ENCODE data around the gene ATXN1. TPM values are rescaled to one million over a fixed set of nuclear protein-coding genes. Genes with fewer than 3 reads are reported as not detected.
A peak's percentile ranks its signal among the peaks of the same experiment; 100 is the strongest.

The ATXN1 gene
- total RNA-seq, 1 donor from 2014 or later, result 71.2 TPM

- no peak for TF ChIP-seq CTCF (IDR thresholded peaks at IDR 0.05)
- DNase-seq (no peak), ATAC-seq (no peak)
- H3K27me3 ChIP-seq, result no peaks in the 10 kb centered on the region
- intact Hi-C loops (cut with DNase I), result no loop called here
- no peak overlapping the region for H3K27ac ChIP-seq
- H3K9me3 ChIP-seq, result no peaks in the 10 kb centered on the region
- H3K36me3 ChIP-seq, result no peaks in the 10 kb centered on the region
- peaks cover 15% of the 10 kb centered on the region for H3K4me1 ChIP-seq
- H3K4me3 ChIP-seq, result no peak overlapping the region
Observed at GRCh38 chr6:16496991-16497801, 264.1 kb downstream of the ATXN1 start.

- no peaks in the 10 kb centered on the region for H3K36me3 ChIP-seq
- H3K9me3 ChIP-seq, result no peaks in the 10 kb centered on the region
- H3K27ac ChIP-seq, result no peak overlapping the region
- H3K27me3 ChIP-seq, result no peaks in the 10 kb centered on the region
- no peak for TF ChIP-seq CTCF (IDR thresholded peaks at IDR 0.05)
- ATAC-seq (no peak), DNase-seq (no peak)
- peaks cover 15% of the 10 kb centered on the region for H3K4me1 ChIP-seq
- H3K4me3 ChIP-seq, result no peak overlapping the region
- intact Hi-C loops (cut with DNase I), result no loop called here
Observed at GRCh38 chr6:16496210-16496609, 265.1 kb downstream of the ATXN1 start.

GRCh38 chr6:16494793-16495192, 266.5 kb downstream of the ATXN1 start:
- no peak for DNase-seq
- Histone ChIP-seq H3K4me3 (no peak overlapping the region), H3K36me3 (no peaks in the 10 kb centered on the region), H3K27me3 (no peaks in the 10 kb centered on the region), H3K27ac (no peak overlapping the region), H3K9me3 (no peaks in the 10 kb centered on the region), H3K4me1 (peaks cover 15% of the 10 kb centered on the region)
- TF ChIP-seq CTCF (IDR thresholded peaks at IDR 0.05), result no peak
- ATAC-seq, result peak; percentile 39
- intact Hi-C loops (cut with DNase I), result no loop called here

GRCh38 chr6:16493802-16494201, 267.5 kb downstream of the ATXN1 start:
- H3K4me3 ChIP-seq, result no peak overlapping the region
- H3K36me3 ChIP-seq, result no peaks in the 10 kb centered on the region
- no peak for TF ChIP-seq CTCF (IDR thresholded peaks at IDR 0.05)
- no peaks in the 10 kb centered on the region for H3K27me3 ChIP-seq
- H3K4me1 ChIP-seq, result peaks cover 15% of the 10 kb centered on the region
- no peak overlapping the region for H3K27ac ChIP-seq
- intact Hi-C loops (cut with DNase I), result no loop called here
- DNase-seq, result no peak
- no peaks in the 10 kb centered on the region for H3K9me3 ChIP-seq
- ATAC-seq, result no peak

GRCh38 chr6:16493112-16493511, 268.1 kb downstream of the ATXN1 start:
- DNase-seq, result no peak
- H3K9me3 ChIP-seq, result no peaks in the 10 kb centered on the region
- H3K36me3 ChIP-seq, result no peaks in the 10 kb centered on the region
- intact Hi-C loops (cut with DNase I), result no loop called here
- H3K4me3 ChIP-seq, result no peak overlapping the region
- no peak for TF ChIP-seq CTCF (IDR thresholded peaks at IDR 0.05)
- H3K27ac ChIP-seq, result no peak overlapping the region
- H3K4me1 ChIP-seq, result peaks cover 15% of the 10 kb centered on the region
- H3K27me3 ChIP-seq, result no peaks in the 10 kb centered on the region
- ATAC-seq, result no peak

Measured in upper lobe of right lung (tissue), 1 donor.